HEK293 (cell line): ENCODE data around the gene PTGFRN.

Experiments
- CTCF ChIA-PET: fragments of 350-600 bp; formaldehyde crosslinking; extraction: SDS; loops from one replicate; lab custom pipeline; 2021; ENCODE audit warnings: antibody characterized with exemption; lab: Yijun Ruan, JAX
- POLR2A ChIA-PET: fragments of 300-600 bp; formaldehyde crosslinking; extraction: SDS; loops from one replicate; lab custom pipeline; 2020; ENCODE audit warnings: antibody characterized with exemption, inconsistent platforms; lab: Yijun Ruan, JAX
- H3K27ac ChIP-seq: fragments of 200-500 bp; sonication (Bioruptor generic); 2 replicates; pipeline ENCODE4 v1.5.1; 2014; ENCODE audit warnings: low read depth, low read length, control low read depth, inconsistent platforms; ENCODE audit errors: extremely low read depth
- H3K36me3 ChIP-seq, 2 experiments: fragments of 200-500 bp in 1 of 2; sonication (Bioruptor generic) in 1 of 2; 1 replicate in 1 of 2; 2 replicates in 1 of 2; pipeline ENCODE4 v1.5.1; 2014 to 2017; ENCODE audit warnings: inconsistent platforms in 2 of 2, low read length in 2 of 2; ENCODE audit not compliant: control insufficient read depth in 2 of 2, insufficient read depth in 1 of 2
- H3K4me1 ChIP-seq: fragments of 200-500 bp; sonication (Bioruptor generic); 2 replicates; pipeline ENCODE4 v1.5.1; 2014; ENCODE audit warnings: mild to moderate bottlenecking, low read length, inconsistent platforms; ENCODE audit not compliant: control insufficient read depth, insufficient read depth
- H3K4me3 ChIP-seq: 2 replicates; pipeline ENCODE4 v1.5.1; 2011; ENCODE audit warnings: low read depth, mild to moderate bottlenecking, control low read depth, low read length, moderate library complexity
- H3K9me3 ChIP-seq: fragments of 200-500 bp; sonication (Bioruptor generic); 2 replicates; pipeline ENCODE4 v1.5.1; 2014; ENCODE audit warnings: low read depth, low read length, inconsistent platforms; ENCODE audit not compliant: control insufficient read depth, insufficient read depth
- OSR2 ChIP-seq: fragments of 450-650 bp; formaldehyde crosslinking; IDR thresholded peaks from 2 replicates; pipeline ENCODE4 v1.5.1; 2016; ENCODE audit warnings: missing biosample characterization, missing genetic modification characterization
- ZBTB26 ChIP-seq: fragments of 450-650 bp; formaldehyde crosslinking; optimal IDR thresholded peaks from 2 replicates; pipeline ENCODE3; 2016; ENCODE audit warnings: missing biosample characterization, mild to moderate bottlenecking, missing genetic modification characterization
- ZFP41 ChIP-seq: fragments of 450-650 bp; formaldehyde crosslinking; IDR thresholded peaks from 2 replicates; pipeline ENCODE4 v1.5.1; 2016; ENCODE audit warnings: missing biosample characterization, missing genetic modification characterization, borderline replicate concordance
- ZIC2 ChIP-seq: fragments of 450-650 bp; formaldehyde crosslinking; IDR thresholded peaks from 2 replicates; pipeline ENCODE4 v1.5.1; 2016; ENCODE audit warnings: missing biosample characterization, missing genetic modification characterization
- ZNF121 ChIP-seq: fragments of 450-650 bp; formaldehyde crosslinking; IDR thresholded peaks from 2 replicates; pipeline ENCODE4 v1.5.1; 2016; ENCODE audit warnings: missing biosample characterization, missing genetic modification characterization
- ZNF280D ChIP-seq: fragments of 450-650 bp; formaldehyde crosslinking; IDR thresholded peaks from 2 replicates; pipeline ENCODE4 v1.5.1; 2016; ENCODE audit warnings: missing biosample characterization, missing genetic modification characterization
- ZNF518A ChIP-seq: fragments of 450-650 bp; formaldehyde crosslinking; conservative IDR thresholded peaks from 2 replicates; pipeline ENCODE4 v1.5.1; 2016; ENCODE audit warnings: low read depth, missing biosample characterization, missing genetic modification characterization
- ZNF548 ChIP-seq: fragments of 450-650 bp; formaldehyde crosslinking; IDR thresholded peaks from 2 replicates; pipeline ENCODE4 v1.5.1; 2016; ENCODE audit warnings: missing biosample characterization, missing genetic modification characterization
- ZNF747 ChIP-seq: fragments of 450-650 bp; formaldehyde crosslinking; IDR thresholded peaks from 2 replicates; pipeline ENCODE4 v1.5.1; 2016; ENCODE audit warnings: missing biosample characterization, missing genetic modification characterization
- TF ChIP-seq, protein P1 (sequence below): fragments of 450-650 bp; formaldehyde crosslinking; IDR thresholded peaks from 2 replicates; pipeline ENCODE4 v1.5.1; 2016; ENCODE audit warnings: missing biosample characterization, missing genetic modification characterization

The PTGFRN gene

DNA sequence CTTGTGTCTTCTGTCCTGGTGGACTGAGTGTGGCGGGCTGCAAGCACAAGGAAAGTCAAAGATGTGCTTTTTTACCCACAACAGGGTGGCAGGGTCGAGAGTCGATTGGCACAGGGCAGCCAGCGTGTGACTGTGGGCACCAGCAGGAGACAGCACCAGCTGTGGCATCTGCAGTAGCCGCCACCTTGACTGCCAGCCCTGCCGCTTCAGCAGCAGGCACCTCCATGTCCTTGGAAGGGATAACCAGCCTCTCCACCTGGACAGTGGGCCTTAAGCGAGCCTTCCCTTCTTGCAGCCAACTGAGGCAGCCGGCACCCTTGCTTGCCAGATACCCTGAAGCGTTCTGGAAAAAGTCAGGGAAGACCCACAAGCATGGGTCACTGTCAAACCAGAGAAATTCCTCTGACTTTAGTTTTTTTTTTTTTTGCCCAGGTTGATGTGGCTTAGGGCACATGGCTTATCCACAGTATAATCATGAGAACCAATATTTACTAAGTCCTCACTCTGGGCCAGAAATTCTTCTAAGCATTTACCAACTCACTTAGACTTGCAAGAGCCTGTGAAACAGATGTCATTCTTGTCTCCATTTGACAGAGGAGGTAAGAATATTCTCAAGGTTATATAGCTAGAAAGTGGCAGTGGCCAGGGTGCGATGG lies 30.1 kb upstream of the PTGFRN start:
- CTCF ChIA-PET, result interaction anchor here (0.6 to 4.1 kb wide), 7 partner anchors 37 to 312 kb away, joined by 3 to 23 read pairs (median 4); no protein-coding TSS in a partner anchor
- H3K4me3 ChIP-seq, result peak overlapping the region; percentile 1

More for the DNA sequence above, 30.1 kb upstream of the PTGFRN start:
- Histone ChIP-seq H3K4me1 (peaks cover 3% of the 10 kb centered on the region; the same call in 1 of the 2 replicates), H3K36me3 (no peaks in the 10 kb centered on the region), H3K27ac (peak overlapping the region; percentile 79), H3K9me3 (no peaks in the 10 kb centered on the region)
- TF ChIP-seq ZNF747 (tag by site-specific recombination), result no peak
- no peak for TF ChIP-seq ZNF280D
- TF ChIP-seq ZNF548, result peak; percentile 50; the same call in 1 of the 2 replicates
- 0 out of 2 replicates have a peak, but pooled peaks have one; percentile 6 for TF ChIP-seq ZNF121
- TF ChIP-seq ZBTB26 (tag by site-specific recombination), result peak; percentile 3
- TF ChIP-seq OSR2 (tag by site-specific recombination), result peak; percentile 15; the same call in 1 of the 2 replicates
- no peak for TF ChIP-seq ZFP41 (tag by site-specific recombination)
- TF ChIP-seq ZNF518A (tag by site-specific recombination), result 0 out of 2 replicates have a peak, but pooled peaks have one; percentile 2
- peak; percentile 80 for TF ChIP-seq ZIC2 (tag by site-specific recombination)
- TF ChIP-seq, protein P1, sequence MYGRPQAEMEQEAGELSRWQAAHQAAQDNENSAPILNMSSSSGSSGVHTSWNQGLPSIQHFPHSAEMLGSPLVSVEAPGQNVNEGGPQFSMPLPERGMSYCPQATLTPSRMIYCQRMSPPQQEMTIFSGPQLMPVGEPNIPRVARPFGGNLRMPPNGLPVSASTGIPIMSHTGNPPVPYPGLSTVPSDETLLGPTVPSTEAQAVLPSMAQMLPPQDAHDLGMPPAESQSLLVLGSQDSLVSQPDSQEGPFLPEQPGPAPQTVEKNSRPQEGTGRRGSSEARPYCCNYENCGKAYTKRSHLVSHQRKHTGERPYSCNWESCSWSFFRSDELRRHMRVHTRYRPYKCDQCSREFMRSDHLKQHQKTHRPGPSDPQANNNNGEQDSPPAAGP, result 0 out of 2 replicates have a peak, but pooled peaks have one; percentile 3
- POLR2A ChIA-PET, result interaction anchor here (0.6 to 2.3 kb wide), 3 partner anchors 26 to 180 kb away, joined by 3 to 11 read pairs (median 6); partner anchors contain the start of genes PTGFRN and TTF2
